Measurements from ENCODE around the gene LFNG. TPM values are rescaled to one million over a fixed set of nuclear protein-coding genes. Genes with fewer than 3 reads are reported as not detected.

The LFNG gene
- total RNA-seq, 4 donors from 2014 or later = 105 to 198 (median 150) TPM

DNA sequence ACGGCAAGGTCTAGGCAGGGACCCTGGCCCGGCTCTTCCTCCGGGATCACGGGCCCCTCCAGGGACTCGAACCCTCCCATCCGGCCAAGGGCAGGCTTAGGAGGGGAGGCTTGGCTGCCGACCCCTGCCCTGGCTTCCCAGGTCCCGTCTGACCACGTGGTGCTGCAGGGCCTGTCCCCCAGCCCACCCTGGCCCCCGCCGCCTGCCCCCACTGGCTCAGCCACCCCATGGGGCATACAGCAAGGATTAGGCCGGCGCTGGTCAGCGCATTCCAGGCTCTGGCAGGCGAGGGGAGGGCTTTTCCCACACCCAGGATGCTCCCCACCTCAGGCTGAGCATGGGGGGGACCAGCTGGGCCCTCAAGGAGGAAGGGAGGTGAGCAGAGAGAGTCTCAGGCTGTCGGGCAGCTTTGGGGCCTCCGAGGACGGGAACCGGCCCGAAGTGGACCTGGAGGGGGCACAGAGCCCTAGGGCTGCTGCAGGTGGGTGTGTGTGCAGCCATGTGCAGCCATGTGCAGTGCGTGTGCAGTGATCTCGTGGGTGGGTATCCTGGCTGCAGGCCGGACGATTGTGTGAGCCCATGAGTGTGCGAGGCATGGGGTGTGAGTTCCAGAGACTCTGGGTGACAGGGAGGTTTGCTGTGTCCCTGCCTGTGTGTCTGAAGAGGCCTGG lies 42.7 kb upstream of the LFNG start:
- TF ChIP-seq, protein P1, sequence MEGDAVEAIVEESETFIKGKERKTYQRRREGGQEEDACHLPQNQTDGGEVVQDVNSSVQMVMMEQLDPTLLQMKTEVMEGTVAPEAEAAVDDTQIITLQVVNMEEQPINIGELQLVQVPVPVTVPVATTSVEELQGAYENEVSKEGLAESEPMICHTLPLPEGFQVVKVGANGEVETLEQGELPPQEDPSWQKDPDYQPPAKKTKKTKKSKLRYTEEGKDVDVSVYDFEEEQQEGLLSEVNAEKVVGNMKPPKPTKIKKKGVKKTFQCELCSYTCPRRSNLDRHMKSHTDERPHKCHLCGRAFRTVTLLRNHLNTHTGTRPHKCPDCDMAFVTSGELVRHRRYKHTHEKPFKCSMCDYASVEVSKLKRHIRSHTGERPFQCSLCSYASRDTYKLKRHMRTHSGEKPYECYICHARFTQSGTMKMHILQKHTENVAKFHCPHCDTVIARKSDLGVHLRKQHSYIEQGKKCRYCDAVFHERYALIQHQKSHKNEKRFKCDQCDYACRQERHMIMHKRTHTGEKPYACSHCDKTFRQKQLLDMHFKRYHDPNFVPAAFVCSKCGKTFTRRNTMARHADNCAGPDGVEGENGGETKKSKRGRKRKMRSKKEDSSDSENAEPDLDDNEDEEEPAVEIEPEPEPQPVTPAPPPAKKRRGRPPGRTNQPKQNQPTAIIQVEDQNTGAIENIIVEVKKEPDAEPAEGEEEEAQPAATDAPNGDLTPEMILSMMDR (IDR thresholded peaks at IDR 0.05) = no peak
- no peak for TF ChIP-seq POLR2AphosphoS5 (IDR thresholded peaks at IDR 0.05)
- TF ChIP-seq POLR2A (IDR thresholded peaks at IDR 0.05) = no peak
- no peak for TF ChIP-seq EP300 (IDR thresholded peaks at IDR 0.05)
- 88% methylated on average over 10 of the region's 25 CpGs for WGBS
- H3K9me3 ChIP-seq = no peaks in the 10 kb centered on the region

DNA sequence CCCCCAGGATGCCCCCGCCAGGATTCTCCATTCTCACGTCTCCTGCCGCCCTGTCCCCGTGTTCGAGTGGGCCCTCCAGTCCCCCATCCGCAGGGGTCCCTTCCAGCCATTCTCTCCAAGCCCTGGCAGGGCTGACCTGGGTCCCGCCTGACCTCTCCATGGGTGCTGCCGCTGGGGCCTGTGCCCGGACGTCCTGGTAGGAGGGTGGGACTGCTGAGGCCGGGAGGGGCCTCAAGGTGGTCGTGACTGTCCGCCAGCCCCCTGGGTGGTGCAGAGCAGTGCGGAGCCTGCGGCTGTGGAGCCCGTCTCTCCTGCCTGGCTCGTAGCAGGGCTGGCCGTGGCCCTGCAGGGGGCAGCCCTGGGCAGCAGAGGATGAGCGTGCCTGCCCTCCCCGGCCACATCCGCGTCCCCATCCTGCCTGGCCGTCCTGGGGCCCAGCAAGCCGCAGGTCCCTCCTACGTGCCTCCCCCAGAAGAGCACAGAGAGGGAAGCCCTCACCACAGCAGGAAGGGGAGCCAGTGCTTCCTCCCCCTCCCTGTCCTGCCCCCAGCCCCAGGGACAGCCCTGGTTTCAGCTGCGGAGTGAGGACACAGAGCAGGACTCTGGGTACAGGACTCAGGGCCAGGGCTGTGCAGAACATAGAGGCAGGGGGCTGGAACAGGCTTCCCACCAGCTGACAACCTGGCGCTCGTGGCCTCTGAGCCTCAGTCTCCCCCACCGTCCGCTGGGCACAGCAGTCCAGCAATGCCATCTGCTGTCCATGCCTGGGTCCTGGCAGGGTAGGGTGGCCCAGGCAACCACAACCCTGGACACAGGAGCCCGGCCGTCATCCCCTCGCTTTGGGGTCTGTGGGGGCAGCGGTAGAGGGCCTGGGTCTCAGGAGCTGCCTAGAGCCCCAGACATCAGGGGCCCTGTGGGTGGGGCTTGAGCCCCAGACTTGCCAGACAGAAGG lies 41.9 kb upstream of the LFNG start:
- Histone ChIP-seq H3K36me3 (no peaks in the 10 kb centered on the region), H3K27ac (no peak overlapping the region), H3K4me3 (no peak overlapping the region), H3K4me1 (peaks cover 29% of the 10 kb centered on the region), H3K9me3 (no peaks in the 10 kb centered on the region), H3K27me3 (no peaks in the 10 kb centered on the region)
- DNase-seq (ENCODE audit: low spot score in 2 of 2) = no peak
- TF ChIP-seq POLR2AphosphoS5 (IDR thresholded peaks at IDR 0.05) = no peak
- TF ChIP-seq, protein P1 (IDR thresholded peaks at IDR 0.05) = peak; percentile 45 to 76
- 42% methylated on average over 9 of the region's 34 CpGs for WGBS

More for the DNA sequence above, 42.7 kb upstream of the LFNG start:
- H3K36me3 ChIP-seq = no peaks in the 10 kb centered on the region
- H3K4me3 ChIP-seq = no peak overlapping the region
- H3K27ac ChIP-seq = no peak overlapping the region
- DNase-seq (ENCODE audit: low spot score in 2 of 2) = no peak
- H3K27me3 ChIP-seq = no peaks in the 10 kb centered on the region
- H3K4me1 ChIP-seq = peaks cover 29% of the 10 kb centered on the region

DNA sequence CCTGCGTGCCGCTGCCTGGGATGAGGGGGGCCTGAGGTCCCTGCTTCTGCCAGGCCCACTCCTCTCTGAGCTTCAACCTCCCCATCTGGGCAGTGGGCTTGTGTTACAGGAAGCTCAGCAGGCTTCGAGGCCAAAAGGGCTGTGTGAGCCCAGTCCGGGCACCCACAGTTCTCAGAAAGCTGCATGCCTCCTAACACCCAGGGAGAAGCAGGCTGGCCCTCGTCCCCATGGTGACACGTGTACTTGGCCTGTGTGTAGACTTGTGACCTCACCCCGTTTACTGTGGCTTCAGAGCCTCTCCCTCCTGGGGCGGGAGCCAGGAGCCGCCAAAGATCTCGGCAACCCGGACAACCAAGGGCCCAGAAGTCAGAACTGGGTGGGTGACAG lies 41.2 kb upstream of the LFNG start:
- Histone ChIP-seq H3K9me3 (no peaks in the 10 kb centered on the region), H3K4me3 (peak overlapping the region; percentile 28), H3K36me3 (no peaks in the 10 kb centered on the region), H3K4me1 (peaks cover 29% of the 10 kb centered on the region), H3K27ac (no peak overlapping the region), H3K27me3 (no peaks in the 10 kb centered on the region)
- DNase-seq (ENCODE audit: low spot score in 2 of 2) = no peak
- TF ChIP-seq POLR2AphosphoS5 (IDR thresholded peaks at IDR 0.05) (no peak), POLR2A (IDR thresholded peaks at IDR 0.05) (no peak), EP300 (IDR thresholded peaks at IDR 0.05) (no peak)
- TF ChIP-seq, protein P1 (IDR thresholded peaks at IDR 0.05) = no peak
- WGBS = no CpG with 5 or more reads among the region's 11 CpGs

DNA sequence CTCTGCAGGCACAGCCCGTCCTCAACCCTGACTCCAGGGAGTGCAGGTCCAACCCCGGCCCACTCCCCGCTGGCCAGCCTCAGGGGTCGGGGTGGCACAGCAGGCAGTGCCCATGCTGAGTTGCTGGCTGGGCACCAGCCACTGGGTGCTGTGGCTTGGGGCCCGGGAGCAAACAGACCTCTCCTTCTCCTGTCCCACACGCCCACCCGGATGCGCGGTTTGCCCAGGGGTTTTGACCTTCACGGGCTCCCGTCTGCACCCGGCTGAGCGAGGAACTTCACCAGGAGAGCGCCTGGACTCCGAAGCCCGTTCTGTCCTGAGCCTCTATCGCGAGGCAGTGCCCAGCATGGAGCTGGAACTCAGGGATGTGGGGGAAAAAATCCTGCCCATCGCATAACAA lies 40.8 kb upstream of the LFNG start:
- Histone ChIP-seq H3K9me3 (no peaks in the 10 kb centered on the region), H3K36me3 (no peaks in the 10 kb centered on the region), H3K4me1 (peaks cover 29% of the 10 kb centered on the region), H3K27me3 (no peaks in the 10 kb centered on the region), H3K4me3 (peak overlapping the region; percentile 28), H3K27ac (no peak overlapping the region)
- 60% methylated on average over 1 of the region's 19 CpGs for WGBS
- peak in 1 of 2 donors; percentile 82 for DNase-seq (ENCODE audit: low spot score in 2 of 2)
- TF ChIP-seq, protein P1 (IDR thresholded peaks at IDR 0.05) = no peak
- no peak for TF ChIP-seq POLR2AphosphoS5 (IDR thresholded peaks at IDR 0.05)
- TF ChIP-seq EP300 (IDR thresholded peaks at IDR 0.05) = no peak
- TF ChIP-seq POLR2A (IDR thresholded peaks at IDR 0.05) = no peak
